ENCODE measurements around the gene SUGCT. TPM values are rescaled to one million over a fixed set of nuclear protein-coding genes. Genes with fewer than 3 reads are reported as not detected.

SUGCT gene
- total RNA-seq, 1 donor from 2014 or later: 9.8 TPM

GRCh38 chr7:40551685-40552576 is 417.1 kb downstream of the SUGCT start:
- Histone ChIP-seq H3K36me3 (no peaks in the 10 kb centered on the region), H3K27me3 (no peaks in the 10 kb centered on the region), H3K4me3 (no peak overlapping the region), H3K27ac (no peak overlapping the region), H3K4me1 (peaks cover 0 to 9% of the 10 kb centered on the region in 2 donors), H3K9me3 (no peaks in the 10 kb centered on the region)
- no peak for DNase-seq (ENCODE audit: low spot score in 2 of 2)
- TF ChIP-seq, protein P1, sequence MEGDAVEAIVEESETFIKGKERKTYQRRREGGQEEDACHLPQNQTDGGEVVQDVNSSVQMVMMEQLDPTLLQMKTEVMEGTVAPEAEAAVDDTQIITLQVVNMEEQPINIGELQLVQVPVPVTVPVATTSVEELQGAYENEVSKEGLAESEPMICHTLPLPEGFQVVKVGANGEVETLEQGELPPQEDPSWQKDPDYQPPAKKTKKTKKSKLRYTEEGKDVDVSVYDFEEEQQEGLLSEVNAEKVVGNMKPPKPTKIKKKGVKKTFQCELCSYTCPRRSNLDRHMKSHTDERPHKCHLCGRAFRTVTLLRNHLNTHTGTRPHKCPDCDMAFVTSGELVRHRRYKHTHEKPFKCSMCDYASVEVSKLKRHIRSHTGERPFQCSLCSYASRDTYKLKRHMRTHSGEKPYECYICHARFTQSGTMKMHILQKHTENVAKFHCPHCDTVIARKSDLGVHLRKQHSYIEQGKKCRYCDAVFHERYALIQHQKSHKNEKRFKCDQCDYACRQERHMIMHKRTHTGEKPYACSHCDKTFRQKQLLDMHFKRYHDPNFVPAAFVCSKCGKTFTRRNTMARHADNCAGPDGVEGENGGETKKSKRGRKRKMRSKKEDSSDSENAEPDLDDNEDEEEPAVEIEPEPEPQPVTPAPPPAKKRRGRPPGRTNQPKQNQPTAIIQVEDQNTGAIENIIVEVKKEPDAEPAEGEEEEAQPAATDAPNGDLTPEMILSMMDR (IDR thresholded peaks at IDR 0.05): no peak
- intact Hi-C loops (cut with DNase I): no loop called here

- no peak for DNase-seq (ENCODE audit: low spot score in 2 of 2)
- intact Hi-C loops (cut with DNase I): no loop called here
These were observed 425.9 kb downstream of the SUGCT start for GRCh38 chr7:40560672-40561071.

GRCh38 chr7:40566879-40567278 is 432.1 kb downstream of the SUGCT start:
- TF ChIP-seq, protein P1 (IDR thresholded peaks at IDR 0.05): no peak
- Histone ChIP-seq H3K27ac (peak overlapping the region in 1 of 2 donors; percentile 62), H3K36me3 (no peaks in the 10 kb centered on the region), H3K27me3 (no peaks in the 10 kb centered on the region), H3K4me1 (peaks cover 0 to 8% of the 10 kb centered on the region in 2 donors), H3K9me3 (no peaks in the 10 kb centered on the region), H3K4me3 (no peak overlapping the region)
- no peak for DNase-seq (ENCODE audit: low spot score in 2 of 2)
- intact Hi-C loops (cut with DNase I): no loop called here

More at GRCh38 chr7:40560672-40561071, 425.9 kb downstream of the SUGCT start:
- Histone ChIP-seq H3K36me3 (no peaks in the 10 kb centered on the region), H3K9me3 (no peaks in the 10 kb centered on the region), H3K27me3 (no peaks in the 10 kb centered on the region), H3K27ac (no peak overlapping the region), H3K4me3 (no peak overlapping the region), H3K4me1 (peaks cover 0 to 7% of the 10 kb centered on the region in 2 donors)
- TF ChIP-seq, protein P1 (IDR thresholded peaks at IDR 0.05): no peak

DNA sequence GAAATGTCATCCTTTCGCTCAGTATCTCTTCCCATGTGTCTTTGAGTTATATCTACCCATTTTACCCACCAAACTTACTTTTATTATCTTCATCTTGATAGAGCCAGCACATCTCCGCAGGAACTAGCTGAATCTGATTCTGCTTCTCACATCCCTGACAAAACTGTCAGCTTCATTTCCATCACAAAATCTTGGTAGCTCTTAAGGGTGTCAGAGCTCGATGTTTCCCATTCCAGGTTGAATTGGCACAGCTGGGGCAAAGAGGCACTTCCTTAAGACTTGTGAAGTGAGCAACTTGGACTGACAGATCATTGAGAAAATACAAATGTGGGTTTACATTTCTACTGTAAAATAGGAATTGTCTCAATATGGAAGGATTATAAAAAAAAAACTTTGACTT is 434.5 kb downstream of the SUGCT start:
- Histone ChIP-seq H3K36me3 (no peaks in the 10 kb centered on the region), H3K27me3 (no peaks in the 10 kb centered on the region), H3K4me1 (peaks cover 0 to 8% of the 10 kb centered on the region in 2 donors), H3K4me3 (no peak overlapping the region), H3K27ac (no peak overlapping the region), H3K9me3 (no peaks in the 10 kb centered on the region)
- intact Hi-C loops (cut with DNase I): no loop called here
- no peak for DNase-seq (ENCODE audit: low spot score in 2 of 2)
- TF ChIP-seq, protein P1 (IDR thresholded peaks at IDR 0.05): no peak

GRCh38 chr7:40570223-40570622 is 435.4 kb downstream of the SUGCT start:
- Histone ChIP-seq H3K27ac (no peak overlapping the region), H3K27me3 (no peaks in the 10 kb centered on the region), H3K9me3 (no peaks in the 10 kb centered on the region), H3K4me3 (no peak overlapping the region), H3K4me1 (peaks cover 0 to 8% of the 10 kb centered on the region in 2 donors), H3K36me3 (no peaks in the 10 kb centered on the region)
- TF ChIP-seq, protein P1 (IDR thresholded peaks at IDR 0.05): no peak
- no peak for DNase-seq (ENCODE audit: low spot score in 2 of 2)
- intact Hi-C loops (cut with DNase I): no loop called here
